Transverse colon (tissue), 4 donors: ENCODE data around the gene HUNK. TPM values are rescaled to one million over a fixed set of nuclear protein-coding genes. Genes with fewer than 3 reads are reported as not detected.

Source experiments
- DNase-seq: peaks from one replicate; pipeline ENCODE4 v3.0.0-alpha.2; 2019
- H3K27ac ChIP-seq, 4 donors: fragments of 200-600 bp; sonication (generic); 2 replicates each; pipeline ENCODE4 v1.5.1; 2016 to 2018; ENCODE audit warnings: inconsistent platforms in 4 of 4
- H3K27me3 ChIP-seq: fragments of 200-600 bp; sonication (generic); 2 replicates; pipeline ENCODE4 v1.5.1; 2017; ENCODE audit warnings: inconsistent platforms
- H3K36me3 ChIP-seq, 4 donors: fragments of 200-600 bp; sonication (generic); 2 replicates each; pipeline ENCODE4 v1.5.1; 2017 to 2019; ENCODE audit warnings: inconsistent platforms in 4 of 4
- H3K4me1 ChIP-seq, 4 donors: fragments of 200-600 bp; sonication (generic); 2 replicates each; pipeline ENCODE4 v1.5.1; 2017 to 2020; ENCODE audit warnings: inconsistent platforms in 4 of 4
- H3K4me3 ChIP-seq, 4 donors: fragments of 200-600 bp; sonication (generic); 1 replicate in 1 of 4; 2 replicates in 3 of 4; pipeline versions ENCODE4 v1.5.1 to v1.6.1; 2017 to 2019; ENCODE audit warnings: inconsistent platforms in 4 of 4
- H3K9me3 ChIP-seq, 2 donors: fragments of 200-600 bp; sonication (generic); 2 replicates each; pipeline ENCODE4 v1.5.1; 2017 to 2019; ENCODE audit warnings: inconsistent platforms in 2 of 2
- EP300 ChIP-seq: sonication (generic); formaldehyde crosslinking; IDR thresholded peaks from one replicate; pipeline ENCODE4 v1.6.1; 2017; ENCODE audit warnings: antibody characterized with exemption, low read depth
- POLR2A ChIP-seq: fragments of 450-650 bp; IDR thresholded peaks from one replicate; pipeline ENCODE4 v1.6.1; 2016; ENCODE audit warnings: antibody characterized with exemption, mild to moderate bottlenecking, moderate library complexity
- POLR2AphosphoS5 ChIP-seq, 3 donors: sonication (generic); formaldehyde crosslinking; IDR thresholded peaks; one replicate each; pipeline ENCODE4 v1.6.1; 2016; ENCODE audit warnings: antibody characterized with exemption in 3 of 3
- WGBS, 2 donors: methylation state at CpG; one replicate each; pipeline ENCODE4 v1.1.5; 2018; ENCODE audit warnings: low coverage in 1 of 2; 5-methylcytosine and 5-hydroxymethylcytosine counted together
- in situ Hi-C, 4 donors: fragments of 200-750 bp; cut with MboI; loops; one replicate each; pipeline versions ENCODE4 v1.15.0 to v1.15.1; 2017; ENCODE audit warnings: low sequenced_read_pairs in 3 of 4, low pct_ligation_motif_present in 1 of 4, low pct_unique_long_range_greater_than_20kb in 1 of 4
- intact Hi-C: fragments of 100-400 bp; cut with DNase I; formaldehyde crosslinking; loops from one replicate; pipeline ENCODE4 v1.15.1; 2023; ENCODE audit warnings: low total_unique reads
- total RNA-seq, 4 donors: library from RNA; depleted of rRNA; stranded (reverse); fragments of >200 nt; gene quantifications; one replicate each; pipeline ENCODE4 v1.1.0, GENCODE V29; 2016
- TF ChIP-seq, protein P1 (sequence below), 5 experiments: fragments of 200-600 bp in 3 of 5; fragments of 450-650 bp in 2 of 5; sonication (generic) in 3 of 5; IDR thresholded peaks; 1 replicate in 2 of 5; 2 replicates in 3 of 5; pipeline ENCODE4 v1.5.1; 2016 to 2017; ENCODE audit warnings: antibody characterized with exemption in 5 of 5, inconsistent platforms in 3 of 5, mild to moderate bottlenecking in 2 of 5, moderate library complexity in 1 of 5

Gene HUNK
- total RNA-seq, 4 donors from 2014 or later, result 1.8 to 6.7 (median 3.9) TPM

GRCh38 chr21:31875496-31876015 is 2.7 kb downstream of the HUNK start:
- Histone ChIP-seq H3K4me3 (peak overlapping the region in 3 of 4 donors; percentile 71 to 82 (median 74)), H3K4me1 (peaks cover 4 to 40% (median 18%) of the 10 kb centered on the region in 4 donors), H3K27ac (peak overlapping the region; percentile 80 to 88 (median 84)), H3K36me3 (no peaks in the 10 kb centered on the region), H3K9me3 (no peaks in the 10 kb centered on the region), H3K27me3 (peaks cover 24% of the 10 kb centered on the region)
- no peak for DNase-seq
- intact Hi-C loops (no loop called here), in situ Hi-C loops (no loop called here)
- WGBS, 2 donors, result 52 to 60% methylated on average over 6 to 21 of the region's 21 CpGs
- no peak for TF ChIP-seq EP300
- TF ChIP-seq POLR2A, result no peak
- no peak for TF ChIP-seq POLR2AphosphoS5 (IDR thresholded peaks at IDR 0.05)
- TF ChIP-seq, protein P1, sequence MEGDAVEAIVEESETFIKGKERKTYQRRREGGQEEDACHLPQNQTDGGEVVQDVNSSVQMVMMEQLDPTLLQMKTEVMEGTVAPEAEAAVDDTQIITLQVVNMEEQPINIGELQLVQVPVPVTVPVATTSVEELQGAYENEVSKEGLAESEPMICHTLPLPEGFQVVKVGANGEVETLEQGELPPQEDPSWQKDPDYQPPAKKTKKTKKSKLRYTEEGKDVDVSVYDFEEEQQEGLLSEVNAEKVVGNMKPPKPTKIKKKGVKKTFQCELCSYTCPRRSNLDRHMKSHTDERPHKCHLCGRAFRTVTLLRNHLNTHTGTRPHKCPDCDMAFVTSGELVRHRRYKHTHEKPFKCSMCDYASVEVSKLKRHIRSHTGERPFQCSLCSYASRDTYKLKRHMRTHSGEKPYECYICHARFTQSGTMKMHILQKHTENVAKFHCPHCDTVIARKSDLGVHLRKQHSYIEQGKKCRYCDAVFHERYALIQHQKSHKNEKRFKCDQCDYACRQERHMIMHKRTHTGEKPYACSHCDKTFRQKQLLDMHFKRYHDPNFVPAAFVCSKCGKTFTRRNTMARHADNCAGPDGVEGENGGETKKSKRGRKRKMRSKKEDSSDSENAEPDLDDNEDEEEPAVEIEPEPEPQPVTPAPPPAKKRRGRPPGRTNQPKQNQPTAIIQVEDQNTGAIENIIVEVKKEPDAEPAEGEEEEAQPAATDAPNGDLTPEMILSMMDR (IDR thresholded peaks at IDR 0.05), result no peak

- intact Hi-C loops (no loop called here), in situ Hi-C loops (no loop called here)
- WGBS, 2 donors, result 43 to 60% methylated on average over 1 to 5 of the region's 5 CpGs
- Histone ChIP-seq H3K4me3 (no peak overlapping the region), H3K27ac (no peak overlapping the region), H3K27me3 (peaks cover 20% of the 10 kb centered on the region), H3K4me1 (peaks cover 0 to 32% (median 10%) of the 10 kb centered on the region in 4 donors), H3K9me3 (no peaks in the 10 kb centered on the region), H3K36me3 (no peaks in the 10 kb centered on the region)
- TF ChIP-seq POLR2AphosphoS5 (IDR thresholded peaks at IDR 0.05) (no peak), POLR2A (no peak), EP300 (no peak)
- TF ChIP-seq, protein P1 (IDR thresholded peaks at IDR 0.05), result no peak
- DNase-seq, result no peak
These were observed 4.7 kb downstream of the HUNK start for GRCh38 chr21:31877463-31877957.

DNA sequence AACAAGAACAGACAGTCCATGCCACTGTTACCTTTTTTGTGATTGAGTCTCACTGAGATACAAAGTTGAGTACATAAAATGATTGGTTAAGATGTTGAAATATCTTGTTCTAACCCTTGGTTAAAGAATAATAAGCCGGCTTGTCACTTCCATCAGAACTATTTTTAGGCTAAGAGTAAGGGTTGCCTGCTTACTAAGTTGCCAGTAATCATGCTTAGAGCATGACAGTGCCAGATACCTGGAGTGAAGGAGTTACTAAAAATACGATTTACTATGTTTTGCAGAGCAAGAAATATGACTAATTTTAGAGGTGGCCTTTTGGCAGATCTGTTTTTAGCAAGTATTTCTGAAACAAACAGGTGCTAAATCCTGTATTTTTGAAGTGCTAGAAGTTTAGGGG is 6.0 kb downstream of the HUNK start:
- in situ Hi-C loops, result no loop called here

DNA sequence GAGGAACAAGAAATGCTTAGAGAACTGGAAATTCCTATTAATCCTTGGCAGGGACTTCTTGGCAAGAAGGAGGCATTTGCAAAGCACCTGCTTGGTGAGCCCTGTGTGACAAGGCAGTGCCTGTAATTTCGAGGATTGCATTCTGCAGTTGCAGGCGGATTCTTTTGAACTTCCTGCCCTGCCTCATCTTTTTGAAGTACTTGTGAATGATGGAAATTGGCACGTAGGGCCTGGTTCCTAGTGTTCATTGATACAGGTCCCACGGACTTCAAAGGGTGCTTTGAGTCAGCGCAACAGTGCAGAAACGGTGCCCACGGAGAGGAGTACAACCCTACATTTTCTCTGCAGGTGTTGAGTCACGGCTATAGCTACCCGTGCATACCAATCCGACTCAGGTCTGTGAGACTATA is 6.4 kb downstream of the HUNK start:
- no peak for DNase-seq
- Histone ChIP-seq H3K4me3 (no peak overlapping the region), H3K9me3 (no peaks in the 10 kb centered on the region), H3K27ac (no peak overlapping the region), H3K36me3 (no peaks in the 10 kb centered on the region), H3K27me3 (peaks cover 11% of the 10 kb centered on the region), H3K4me1 (peaks cover 0 to 23% (median 5%) of the 10 kb centered on the region in 4 donors)
- 56% methylated on average over 10 of the region's 10 CpGs; no CpG with 5 or more reads in 1 of the 2 donors for WGBS, 2 donors
- intact Hi-C loops (no loop called here), in situ Hi-C loops (no loop called here)
- TF ChIP-seq POLR2A (no peak), POLR2AphosphoS5 (IDR thresholded peaks at IDR 0.05) (no peak), EP300 (no peak)
- TF ChIP-seq, protein P1 (IDR thresholded peaks at IDR 0.05), result no peak

More for the DNA sequence above, 6.0 kb downstream of the HUNK start:
- WGBS, 2 donors, result 25 to 48% methylated on average over 2 of the region's 2 CpGs
- Histone ChIP-seq H3K4me3 (no peak overlapping the region), H3K27ac (no peak overlapping the region), H3K36me3 (no peaks in the 10 kb centered on the region), H3K9me3 (no peaks in the 10 kb centered on the region), H3K4me1 (peaks cover 0 to 27% (median 7%) of the 10 kb centered on the region in 4 donors), H3K27me3 (peaks cover 13% of the 10 kb centered on the region)
- intact Hi-C loops, result no loop called here
- DNase-seq, result no peak
- TF ChIP-seq POLR2AphosphoS5 (IDR thresholded peaks at IDR 0.05), result no peak
- TF ChIP-seq POLR2A, result no peak
- TF ChIP-seq, protein P1 (IDR thresholded peaks at IDR 0.05), result no peak
- no peak for TF ChIP-seq EP300
